CD4-positive, alpha-beta memory T cell (primary cell): ENCODE results near the gene QPCT. TPM values are rescaled to one million over a fixed set of nuclear protein-coding genes. Genes with fewer than 3 reads are reported as not detected.

Source experiments
- CTCF ChIA-PET: fragments of 350-600 bp; sonication (Branson Sonifier 250); formaldehyde crosslinking; loops from one replicate; lab custom pipeline; 2021; ENCODE audit warnings: inconsistent platforms; ENCODE audit not compliant: partially characterized antibody; lab: Charles Lee
- POLR2A ChIA-PET: fragments of 350-600 bp; sonication (Branson Sonifier 250); formaldehyde crosslinking; loops from one replicate; lab custom pipeline; 2021; ENCODE audit not compliant: partially characterized antibody; lab: Charles Lee
- DNase-seq, 5 donors: peaks; one replicate each; pipeline versions ENCODE4 v3.0.0 to v3.0.0-alpha.2; 2020 to 2022; ENCODE audit warnings: mixed read lengths in 1 of 5
- H3K27ac ChIP-seq: one replicate; pipeline ENCODE4 v1.7.0; 2013; ENCODE audit warnings: low read depth, low read length
- H3K27me3 ChIP-seq: 2 replicates; pipeline ENCODE4 v1.7.0; 2013; ENCODE audit warnings: mild to moderate bottlenecking, low read length, moderate library complexity; ENCODE audit not compliant: insufficient read depth
- H3K36me3 ChIP-seq: 2 replicates; pipeline ENCODE4 v1.7.0; 2013; ENCODE audit warnings: mild to moderate bottlenecking, low read length, moderate library complexity; ENCODE audit not compliant: insufficient read depth
- H3K4me1 ChIP-seq: 2 replicates; pipeline ENCODE4 v1.7.0; 2013; ENCODE audit warnings: mild to moderate bottlenecking, low read length, moderate library complexity; ENCODE audit not compliant: insufficient read depth
- H3K4me3 ChIP-seq, 2 donors: one replicate each; pipeline ENCODE4 v1.7.0; 2013; ENCODE audit warnings: low read length in 2 of 2, mild to moderate bottlenecking in 1 of 2
- H3K9me3 ChIP-seq, 2 donors: one replicate each; pipeline ENCODE4 v1.7.0; 2013; ENCODE audit warnings: low read length in 2 of 2, control low read depth in 1 of 2; ENCODE audit not compliant: control insufficient read depth in 1 of 2
- H3K27ac Mint-ChIP-seq, 7 donors: one replicate each; pipeline ENCODE4 v1.8.0; 2020 to 2021; ENCODE audit warnings: mixed read lengths in 7 of 7, mild to moderate bottlenecking in 6 of 7, inconsistent platforms in 3 of 7, moderate library complexity in 3 of 7
- H3K27me3 Mint-ChIP-seq, 2 donors: one replicate each; pipeline ENCODE4 v1.8.0; 2020 to 2021; ENCODE audit warnings: mixed read lengths in 2 of 2
- H3K36me3 Mint-ChIP-seq, 2 donors: one replicate each; pipeline ENCODE4 v1.8.0; 2020 to 2021; ENCODE audit warnings: mixed read lengths in 2 of 2, inconsistent platforms in 1 of 2, mild to moderate bottlenecking in 1 of 2
- H3K4me1 Mint-ChIP-seq, 4 donors: one replicate each; pipeline ENCODE4 v1.8.0; 2020 to 2021; ENCODE audit warnings: mixed read lengths in 4 of 4, mild to moderate bottlenecking in 1 of 4
- H3K4me3 Mint-ChIP-seq, 8 donors: one replicate each; pipeline ENCODE4 v1.8.0; 2020 to 2021; ENCODE audit warnings: mixed read lengths in 8 of 8, mild to moderate bottlenecking in 7 of 8, moderate library complexity in 6 of 8, inconsistent platforms in 3 of 8
- H3K9me3 Mint-ChIP-seq, 8 donors: one replicate each; pipeline ENCODE4 v1.8.0; 2020 to 2021; ENCODE audit warnings: mixed read lengths in 8 of 8, mild to moderate bottlenecking in 5 of 8, inconsistent platforms in 3 of 8, moderate library complexity in 1 of 8
- intact Hi-C: fragments of 100-400 bp; cut with micrococcal nuclease; formaldehyde crosslinking; loops from one replicate; pipeline ENCODE4 v1.15.1; 2023
- polyA plus RNA-seq, 2 donors: library from polyadenylated mRNA; unstranded; fragments of 300-500 nt; fragmentation: Illumina TruSeq; gene quantifications; one replicate each; pipeline ENCODE4 v1.2.3, GENCODE V29; 2021
- total RNA-seq, 2 experiments: library from RNA; stranded (reverse); gene quantifications; one replicate each; pipeline ENCODE4 v1.2.3, GENCODE V29; 2021

QPCT gene
- total and polyA plus RNA-seq, 4 experiments from 2014 or later: 0.23 to 1.4 (median 1.3) TPM

- ChIA-PET POLR2A (interaction anchor here (1.2 kb wide), 1 partner anchor 19 kb away, joined by 4 read pairs; the partner anchor contains the start of gene PRKD3), CTCF (interaction anchor here (1.0 to 1.5 kb wide), 3 partner anchors 8 to 53 kb away, joined by 3 read pairs; no protein-coding TSS in a partner anchor)
- intact Hi-C loops: loop anchor here (1.0 to 5.0 kb wide), 2 partner anchors 18 to 49 kb away; no protein-coding TSS in a partner anchor
- Mint-ChIP-seq H3K4me3 (peak overlapping the region; percentile 62 to 88 (median 84)), H3K27me3 (peaks cover 2 to 5% of the 10 kb centered on the region in 2 donors), H3K36me3 (no peaks in the 10 kb centered on the region), H3K9me3 (no peaks in the 10 kb centered on the region), H3K27ac (peak overlapping the region in 6 of 7 donors; percentile 24 to 75 (median 40)), H3K4me1 (peaks cover 7 to 12% (median 10%) of the 10 kb centered on the region in 4 donors)
- Histone ChIP-seq H3K4me1 (peaks cover 12% of the 10 kb centered on the region), H3K36me3 (no peaks in the 10 kb centered on the region), H3K4me3 (peak overlapping the region in 1 of 2 donors; percentile 27), H3K27ac (no peak overlapping the region), H3K9me3 (no peaks in the 10 kb centered on the region), H3K27me3 (no peaks in the 10 kb centered on the region)
- DNase-seq: no peak
Observed at GRCh38 chr2:37343537-37344434, 644 bp upstream of the QPCT start.

GRCh38 chr2:37348155-37348554, 3.7 kb downstream of the QPCT start:
- H3K4me1 ChIP-seq: peaks cover 12% of the 10 kb centered on the region
- no peak overlapping the region for H3K4me3 ChIP-seq
- POLR2A ChIA-PET: no interaction called here
- no peaks in the 10 kb centered on the region for H3K27me3 ChIP-seq
- intact Hi-C loops: no loop called here
- peaks cover 2 to 8% of the 10 kb centered on the region in 2 donors for H3K27me3 Mint-ChIP-seq
- no peak overlapping the region for H3K27ac Mint-ChIP-seq
- H3K9me3 ChIP-seq: no peaks in the 10 kb centered on the region
- no peak overlapping the region for H3K4me3 Mint-ChIP-seq
- peaks cover 7 to 12% (median 10%) of the 10 kb centered on the region in 4 donors for H3K4me1 Mint-ChIP-seq
- H3K36me3 Mint-ChIP-seq: no peaks in the 10 kb centered on the region
- no peaks in the 10 kb centered on the region for H3K36me3 ChIP-seq
- no peak overlapping the region for H3K27ac ChIP-seq
- DNase-seq: no peak
- CTCF ChIA-PET: interaction anchor here (1.3 kb wide), 1 partner anchor 529 kb away, joined by 3 read pairs; no protein-coding TSS in a partner anchor
- no peaks in the 10 kb centered on the region for H3K9me3 Mint-ChIP-seq

GRCh38 chr2:37349231-37349860, 4.9 kb downstream of the QPCT start:
- Histone ChIP-seq H3K4me3 (no peak overlapping the region), H3K9me3 (no peaks in the 10 kb centered on the region), H3K27ac (no peak overlapping the region), H3K27me3 (no peaks in the 10 kb centered on the region), H3K4me1 (peaks cover 12% of the 10 kb centered on the region), H3K36me3 (no peaks in the 10 kb centered on the region)
- Mint-ChIP-seq H3K27me3 (peaks cover 6 to 10% of the 10 kb centered on the region in 2 donors), H3K27ac (no peak overlapping the region), H3K9me3 (no peaks in the 10 kb centered on the region), H3K4me3 (no peak overlapping the region), H3K36me3 (no peaks in the 10 kb centered on the region), H3K4me1 (peaks cover 3 to 9% (median 4%) of the 10 kb centered on the region in 4 donors)
- ChIA-PET CTCF (interaction anchor here (0.8 kb wide), 1 partner anchor 26 kb away, joined by 3 read pairs; no protein-coding TSS in a partner anchor), POLR2A (no interaction called here)
- intact Hi-C loops: no loop called here
- DNase-seq: no peak

- no peaks in the 10 kb centered on the region for H3K27me3 ChIP-seq
- H3K27ac ChIP-seq: no peak overlapping the region
- CTCF ChIA-PET: no interaction called here
- H3K27me3 Mint-ChIP-seq: peaks cover 8 to 12% of the 10 kb centered on the region in 2 donors
- intact Hi-C loops: no loop called here
- H3K4me1 ChIP-seq: peaks cover 10% of the 10 kb centered on the region
- H3K36me3 ChIP-seq: no peaks in the 10 kb centered on the region
- H3K4me3 ChIP-seq: no peak overlapping the region
- H3K9me3 Mint-ChIP-seq: no peaks in the 10 kb centered on the region
- H3K4me1 Mint-ChIP-seq: peaks cover 0 to 5% (median 3%) of the 10 kb centered on the region in 4 donors
- H3K36me3 Mint-ChIP-seq: no peaks in the 10 kb centered on the region
- H3K9me3 ChIP-seq: no peaks in the 10 kb centered on the region
- H3K27ac Mint-ChIP-seq: no peak overlapping the region
- no peak overlapping the region for H3K4me3 Mint-ChIP-seq
- POLR2A ChIA-PET: no interaction called here
- DNase-seq: no peak
Observed at GRCh38 chr2:37350034-37350433, 5.6 kb downstream of the QPCT start.

GRCh38 chr2:37354531-37354930, 10.1 kb downstream of the QPCT start:
- ChIA-PET POLR2A (no interaction called here), CTCF (no interaction called here)
- H3K27me3 Mint-ChIP-seq: peaks cover 14 to 17% of the 10 kb centered on the region in 2 donors
- H3K4me3 Mint-ChIP-seq: no peak overlapping the region
- Histone ChIP-seq H3K4me3 (no peak overlapping the region), H3K9me3 (no peaks in the 10 kb centered on the region), H3K4me1 (no peaks in the 10 kb centered on the region), H3K36me3 (no peaks in the 10 kb centered on the region), H3K27me3 (no peaks in the 10 kb centered on the region), H3K27ac (no peak overlapping the region)
- no peaks in the 10 kb centered on the region for H3K36me3 Mint-ChIP-seq
- DNase-seq: no peak
- intact Hi-C loops: no loop called here
- no peak overlapping the region for H3K27ac Mint-ChIP-seq
- H3K9me3 Mint-ChIP-seq: no peaks in the 10 kb centered on the region
- peaks cover 0 to 1% (median 0%) of the 10 kb centered on the region in 4 donors for H3K4me1 Mint-ChIP-seq

GRCh38 chr2:37355735-37356134, 11.3 kb downstream of the QPCT start:
- ChIA-PET POLR2A (no interaction called here), CTCF (no interaction called here)
- Mint-ChIP-seq H3K27ac (no peak overlapping the region), H3K4me1 (peaks cover 0 to 1% (median 0%) of the 10 kb centered on the region in 4 donors), H3K4me3 (no peak overlapping the region), H3K27me3 (peaks cover 15 to 18% of the 10 kb centered on the region in 2 donors), H3K36me3 (no peaks in the 10 kb centered on the region), H3K9me3 (no peaks in the 10 kb centered on the region)
- intact Hi-C loops: no loop called here
- H3K36me3 ChIP-seq: no peaks in the 10 kb centered on the region
- DNase-seq: no peak
- no peaks in the 10 kb centered on the region for H3K27me3 ChIP-seq
- H3K4me3 ChIP-seq: no peak overlapping the region
- H3K4me1 ChIP-seq: no peaks in the 10 kb centered on the region
- no peaks in the 10 kb centered on the region for H3K9me3 ChIP-seq
- no peak overlapping the region for H3K27ac ChIP-seq

GRCh38 chr2:37356299-37356698, 11.9 kb downstream of the QPCT start:
- peaks cover 14 to 18% of the 10 kb centered on the region in 2 donors for H3K27me3 Mint-ChIP-seq
- DNase-seq: no peak
- intact Hi-C loops: no loop called here
- H3K4me3 ChIP-seq: no peak overlapping the region
- H3K4me1 ChIP-seq: no peaks in the 10 kb centered on the region
- H3K4me1 Mint-ChIP-seq: peaks cover 0 to 1% (median 0%) of the 10 kb centered on the region in 4 donors
- H3K9me3 Mint-ChIP-seq: no peaks in the 10 kb centered on the region
- no peaks in the 10 kb centered on the region for H3K9me3 ChIP-seq
- H3K36me3 ChIP-seq: no peaks in the 10 kb centered on the region
- H3K27me3 ChIP-seq: no peaks in the 10 kb centered on the region
- no peaks in the 10 kb centered on the region for H3K36me3 Mint-ChIP-seq
- CTCF ChIA-PET: no interaction called here
- POLR2A ChIA-PET: no interaction called here
- no peak overlapping the region for H3K27ac Mint-ChIP-seq
- H3K27ac ChIP-seq: no peak overlapping the region
- H3K4me3 Mint-ChIP-seq: peak overlapping the region in 1 of 8 donors; percentile 26
